ENCODE results near the gene OPRM1. TPM values are rescaled to one million over a fixed set of nuclear protein-coding genes. Genes with fewer than 3 reads are reported as not detected.
A peak's percentile ranks its signal among the peaks of the same experiment; 100 is the strongest.
"Not testable (repeated sequence)": the region's sequence is repeated elsewhere in the genome, so short reads cannot be mapped to it uniquely, and the experiment has no call there.

OPRM1 gene
- total RNA-seq, 1 experiment from 2014 or later = not detected

DNA sequence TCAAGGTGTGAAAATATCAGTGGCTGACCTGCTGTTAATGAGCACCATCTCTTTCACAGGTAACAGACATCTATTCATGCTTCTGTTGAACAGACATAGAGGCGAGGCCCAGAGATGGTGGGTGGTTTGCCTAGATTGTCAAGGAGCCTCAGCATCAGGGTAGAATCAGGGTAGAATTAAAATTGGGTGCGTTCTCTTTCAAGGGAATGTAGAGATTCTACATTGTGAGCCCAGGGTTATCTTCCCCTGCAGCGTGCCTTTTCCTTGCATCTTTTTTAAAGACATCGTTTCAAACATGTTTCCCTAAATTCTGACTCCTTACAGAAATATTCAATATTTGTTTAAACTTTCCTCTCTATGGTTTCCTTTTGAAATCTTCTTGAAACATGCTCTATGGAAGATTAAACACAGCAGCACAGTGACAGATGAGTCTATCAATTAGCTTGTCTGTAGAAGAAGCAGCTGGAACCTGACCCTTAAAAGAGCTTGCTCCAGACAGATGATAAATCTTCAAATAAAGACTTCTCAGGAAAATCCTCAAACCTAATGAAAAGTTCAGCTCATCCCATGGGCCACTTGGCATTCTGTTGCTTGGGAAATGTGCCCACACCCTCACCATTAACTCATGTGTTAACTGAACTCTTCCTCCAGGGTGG is 197.7 kb downstream of the OPRM1 start:
- Histone ChIP-seq H3K36me3 (no peaks in the 10 kb centered on the region), H3K9me3 (no peaks in the 10 kb centered on the region), H3K4me3 (no peak overlapping the region), H3K27me3 (no peaks in the 10 kb centered on the region)
- no peak for DNase-seq

DNA sequence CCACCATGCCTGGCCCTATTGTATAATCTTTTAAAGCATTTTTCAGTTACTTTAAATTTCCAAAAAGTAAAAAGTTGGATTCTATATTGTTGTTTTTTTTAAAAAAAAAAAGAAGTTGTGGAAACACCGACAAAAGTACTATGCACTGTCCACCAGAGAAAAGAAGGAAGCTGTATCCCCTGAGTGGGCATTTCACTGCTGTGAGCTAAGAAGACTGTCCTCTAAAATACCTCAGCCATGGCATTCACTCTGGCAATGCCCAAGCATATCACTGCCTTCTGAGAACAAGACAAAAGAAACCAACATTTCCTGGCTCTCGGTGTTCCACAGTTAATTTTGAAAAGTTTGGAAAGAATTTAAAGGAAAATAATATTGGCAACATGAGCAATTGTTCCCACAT is 199.8 kb downstream of the OPRM1 start:
- H3K4me3 ChIP-seq = no peak overlapping the region
- no peaks in the 10 kb centered on the region for H3K36me3 ChIP-seq
- no peak for DNase-seq
- H3K27me3 ChIP-seq = no peaks in the 10 kb centered on the region
- no peaks in the 10 kb centered on the region for H3K9me3 ChIP-seq

- Histone ChIP-seq H3K9me3 (no peaks in the 10 kb centered on the region), H3K27me3 (no peaks in the 10 kb centered on the region), H3K4me3 (no peak overlapping the region), H3K36me3 (no peaks in the 10 kb centered on the region)
- no peak for DNase-seq
Measured at GRCh38 chr6:154239392-154239791, 200.4 kb downstream of the OPRM1 start.

DNA sequence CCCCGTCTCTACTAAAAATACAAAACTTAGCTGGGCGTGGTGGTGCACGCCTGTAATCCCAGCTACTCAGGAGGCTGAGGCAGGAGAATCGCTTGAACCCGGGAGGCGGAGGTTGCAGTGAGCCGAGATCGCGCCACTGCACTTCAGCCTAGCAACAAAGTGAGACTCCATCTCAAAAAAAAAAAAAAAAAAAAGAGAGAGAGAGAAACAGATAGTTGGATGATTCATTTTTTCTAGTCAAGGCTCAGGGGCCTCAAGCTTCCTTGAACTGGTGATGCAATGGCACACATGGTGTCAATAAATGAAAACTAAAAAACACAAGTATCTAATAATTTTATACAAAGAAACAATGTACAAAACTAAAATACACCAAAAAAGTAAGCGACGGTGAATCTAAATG is 202.0 kb downstream of the OPRM1 start:
- H3K9me3 ChIP-seq, H3K4me3 ChIP-seq, H3K36me3 ChIP-seq, DNase-seq, H3K27me3 ChIP-seq: not testable (repeated sequence)

GRCh38 chr6:154241581-154241980 is 202.5 kb downstream of the OPRM1 start:
- Histone ChIP-seq H3K4me3 (no peak overlapping the region), H3K36me3 (no peaks in the 10 kb centered on the region), H3K27me3 (no peaks in the 10 kb centered on the region), H3K9me3 (no peaks in the 10 kb centered on the region)
- DNase-seq = peak; percentile 15

DNA sequence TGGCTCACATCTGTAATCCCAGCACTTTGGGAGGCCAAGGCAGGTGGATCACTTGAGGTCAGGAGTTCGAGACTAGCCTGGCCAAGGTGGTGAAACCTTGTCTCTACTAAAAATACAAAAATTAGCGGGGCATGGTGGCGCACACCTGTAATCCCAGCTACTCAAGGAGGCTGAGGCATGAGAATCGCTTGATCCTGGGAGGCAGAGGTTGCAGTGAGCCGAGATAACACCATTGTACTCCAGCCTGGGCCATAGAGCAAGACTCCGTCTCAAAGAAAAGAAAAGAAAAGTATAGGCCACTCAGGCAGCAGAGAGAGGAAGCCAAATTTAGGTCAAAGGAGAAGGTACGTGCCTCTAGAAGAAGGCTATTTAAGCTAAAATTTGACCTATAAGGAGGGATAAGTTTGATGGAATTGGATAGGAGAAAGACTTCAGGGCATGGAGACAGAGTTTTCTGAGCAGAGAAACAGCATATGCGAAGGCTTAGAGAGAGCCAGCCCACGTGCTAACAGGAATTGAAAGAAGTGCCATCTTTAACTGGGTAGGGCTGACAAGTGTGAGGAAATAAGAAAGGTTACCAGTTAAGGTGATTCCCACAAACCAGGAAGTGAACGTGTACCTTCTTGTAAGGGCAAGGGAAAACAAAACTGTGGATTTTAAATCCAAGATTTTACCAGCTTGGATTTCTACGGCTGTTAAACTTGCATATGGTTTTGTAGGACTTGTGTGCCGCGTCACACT is 203.7 kb downstream of the OPRM1 start:
- no peak for DNase-seq
- no peaks in the 10 kb centered on the region for H3K36me3 ChIP-seq

GRCh38 chr6:154243793-154244750 is 205.0 kb downstream of the OPRM1 start:
- no peak for DNase-seq
- H3K36me3 ChIP-seq = no peaks in the 10 kb centered on the region
- H3K4me3 ChIP-seq = no peak overlapping the region
- H3K9me3 ChIP-seq = no peaks in the 10 kb centered on the region
- no peaks in the 10 kb centered on the region for H3K27me3 ChIP-seq

More for the DNA sequence above, 203.7 kb downstream of the OPRM1 start:
- Histone ChIP-seq H3K4me3 (no peak overlapping the region), H3K27me3 (no peaks in the 10 kb centered on the region), H3K9me3 (no peaks in the 10 kb centered on the region)

- no peak overlapping the region for H3K4me3 ChIP-seq
- no peak for DNase-seq
Measured at GRCh38 chr6:154245506-154245905, 206.5 kb downstream of the OPRM1 start.

DNA sequence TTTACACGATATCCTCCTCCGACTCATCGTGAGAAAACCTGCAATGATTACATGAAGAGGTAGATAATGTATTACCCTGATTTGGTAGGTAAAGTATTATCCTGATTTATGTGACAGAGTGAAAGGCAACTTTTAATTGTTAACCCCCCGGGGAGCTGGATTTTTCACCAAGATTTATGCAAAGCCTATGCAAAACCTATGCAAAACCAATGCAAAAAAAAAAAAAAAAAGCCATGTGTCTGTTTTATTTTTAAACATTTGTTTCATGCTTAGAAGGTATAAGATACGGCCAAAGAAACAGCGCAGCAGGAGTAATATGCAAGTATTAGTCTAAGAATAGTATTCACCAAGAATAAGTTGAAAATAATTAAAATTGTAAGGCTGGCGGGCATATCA is 207.7 kb downstream of the OPRM1 start:
- Histone ChIP-seq H3K27me3 (no peaks in the 10 kb centered on the region), H3K4me3 (no peak overlapping the region), H3K36me3 (no peaks in the 10 kb centered on the region), H3K9me3 (no peaks in the 10 kb centered on the region)
- no peak for DNase-seq

More at GRCh38 chr6:154245506-154245905, 206.5 kb downstream of the OPRM1 start:
- H3K27me3 ChIP-seq = no peaks in the 10 kb centered on the region
- H3K36me3 ChIP-seq = no peaks in the 10 kb centered on the region
- no peaks in the 10 kb centered on the region for H3K9me3 ChIP-seq

DNA sequence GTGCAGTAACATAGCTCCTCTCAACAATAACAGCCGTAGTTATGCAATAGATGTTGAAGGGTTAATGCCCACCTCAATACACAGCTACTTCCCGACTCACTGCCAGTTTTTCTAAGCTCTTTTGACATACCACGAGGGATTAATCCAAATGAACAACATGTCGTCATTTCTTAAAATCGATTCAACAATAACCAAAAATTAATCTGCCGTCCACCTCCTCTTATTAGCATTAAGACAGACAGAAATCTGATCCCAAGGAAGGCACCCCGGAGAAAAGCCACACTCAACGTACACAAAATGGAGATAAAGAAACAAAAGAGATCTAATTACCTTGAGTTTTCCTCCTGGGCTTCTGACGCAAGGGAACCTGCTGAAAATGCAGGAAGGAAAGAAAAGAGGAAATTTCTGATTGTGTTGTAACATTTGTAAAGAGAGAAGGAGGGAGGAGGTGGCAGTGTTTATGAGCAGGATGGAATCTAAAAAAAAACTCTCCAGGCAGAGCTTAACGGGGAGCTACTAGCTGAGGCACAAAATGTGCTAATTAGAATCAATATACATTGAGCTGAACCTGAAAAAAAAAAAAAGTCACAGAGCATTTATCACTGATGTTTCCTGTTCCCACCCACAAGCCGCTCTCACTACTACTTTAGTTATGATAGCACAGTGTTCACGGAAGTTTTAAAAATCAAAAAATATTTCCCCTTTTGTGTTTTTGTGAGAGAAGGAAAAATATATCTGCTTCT is 208.2 kb downstream of the OPRM1 start:
- H3K4me3 ChIP-seq = no peak overlapping the region
- no peaks in the 10 kb centered on the region for H3K36me3 ChIP-seq
- DNase-seq = no peak
- no peaks in the 10 kb centered on the region for H3K27me3 ChIP-seq
- no peaks in the 10 kb centered on the region for H3K9me3 ChIP-seq

GRCh38 chr6:154249499-154250298 is 210.7 kb downstream of the OPRM1 start:
- Histone ChIP-seq H3K4me3 (no peak overlapping the region), H3K36me3 (no peaks in the 10 kb centered on the region), H3K27me3 (no peaks in the 10 kb centered on the region), H3K9me3 (no peaks in the 10 kb centered on the region)
- no peak for DNase-seq

DNA sequence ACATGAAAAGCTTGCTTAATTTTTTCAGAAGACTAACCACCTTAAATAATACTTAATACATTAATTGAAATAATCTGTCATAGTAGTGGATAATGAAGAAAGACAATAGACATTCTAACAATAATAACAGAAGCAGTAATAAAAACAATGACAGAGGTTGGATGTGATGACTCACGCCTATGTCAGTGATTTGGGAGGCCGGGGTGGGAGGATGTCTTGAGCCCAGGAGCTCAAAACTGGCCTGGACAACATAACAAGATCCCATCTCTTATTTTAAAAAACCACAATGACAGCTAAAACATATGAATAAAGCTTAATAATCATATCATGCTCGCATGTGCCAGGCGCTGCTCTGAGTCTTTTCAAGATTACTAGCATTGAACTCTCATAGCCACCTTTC is 212.1 kb downstream of the OPRM1 start:
- no peaks in the 10 kb centered on the region for H3K27me3 ChIP-seq
- H3K9me3 ChIP-seq = no peaks in the 10 kb centered on the region
- no peaks in the 10 kb centered on the region for H3K36me3 ChIP-seq
- H3K4me3 ChIP-seq = no peak overlapping the region
- peak; percentile 22 for DNase-seq

DNA sequence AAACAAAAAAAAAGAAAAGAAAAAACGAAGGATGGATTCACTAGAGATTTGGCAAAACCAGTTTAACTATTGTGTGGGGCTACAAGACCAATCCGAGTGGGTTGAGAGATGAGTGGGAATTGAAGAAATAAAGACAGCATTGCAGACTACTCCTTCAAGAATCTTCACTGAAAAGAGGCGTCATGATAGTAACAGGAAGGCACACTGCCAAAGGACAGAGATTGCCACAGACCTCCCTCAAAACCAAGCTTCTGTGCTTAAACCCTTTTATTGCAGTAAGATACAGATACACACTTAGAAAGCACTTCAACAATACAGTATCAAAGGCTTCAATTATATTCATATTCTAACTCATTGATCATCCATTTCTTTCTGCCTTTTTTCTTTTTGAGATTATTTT is 213.6 kb downstream of the OPRM1 start:
- Histone ChIP-seq H3K36me3 (no peaks in the 10 kb centered on the region), H3K27me3 (no peaks in the 10 kb centered on the region), H3K9me3 (no peaks in the 10 kb centered on the region), H3K4me3 (no peak overlapping the region)
- DNase-seq = no peak

- no peaks in the 10 kb centered on the region for H3K27me3 ChIP-seq
- no peak overlapping the region for H3K4me3 ChIP-seq
- no peaks in the 10 kb centered on the region for H3K9me3 ChIP-seq
- DNase-seq = no peak
- H3K36me3 ChIP-seq = no peaks in the 10 kb centered on the region
Measured at GRCh38 chr6:154257067-154257466, 218.0 kb downstream of the OPRM1 start.

GRCh38 chr6:154258064-154258757 is 219.2 kb downstream of the OPRM1 start:
- Histone ChIP-seq H3K27me3 (no peaks in the 10 kb centered on the region), H3K4me3 (no peak overlapping the region), H3K9me3 (no peaks in the 10 kb centered on the region), H3K36me3 (no peaks in the 10 kb centered on the region)
- DNase-seq = no peak

Data from MG63 (cell line).